ENCODE data around the gene NFAM1.

Gene NFAM1

DNA sequence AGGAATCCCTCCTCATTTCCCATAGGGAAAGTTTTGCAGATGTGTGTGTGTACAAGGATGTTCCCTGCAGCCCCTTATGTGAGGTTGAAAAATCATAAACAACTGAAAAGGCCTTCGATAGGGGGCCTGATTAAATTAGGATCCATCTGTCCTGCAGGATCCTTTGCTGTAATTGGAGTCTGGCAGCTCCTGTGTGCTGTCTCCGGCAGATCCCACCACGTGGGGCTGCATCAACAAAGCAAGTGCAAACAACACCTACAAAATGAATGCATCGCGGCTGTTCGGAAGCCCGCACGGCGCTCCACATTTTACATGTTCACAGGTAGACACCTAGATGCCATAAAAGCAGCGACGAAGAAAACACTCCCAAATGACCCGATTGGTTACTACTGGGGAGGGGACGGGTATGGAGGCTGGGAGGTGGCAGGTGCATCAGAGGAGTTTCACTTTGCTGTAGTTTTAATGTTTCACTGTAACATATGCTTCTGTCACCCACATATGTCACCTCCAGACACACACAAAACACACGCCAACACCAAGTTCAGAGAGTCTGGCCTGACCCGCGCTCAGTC is 52.2 kb downstream of the NFAM1 start:
- no peak for DNase-seq

GRCh38 chr22:42376711-42377554 is 55.3 kb downstream of the NFAM1 start:
- DNase-seq, result peak; percentile 38

GRCh38 chr22:42375982-42376381 is 56.2 kb downstream of the NFAM1 start:
- no peak for DNase-seq

GRCh38 chr22:42372976-42373375 is 59.2 kb downstream of the NFAM1 start:
- DNase-seq, result no peak

- no peak for DNase-seq
Observed at GRCh38 chr22:42371501-42371900, 60.7 kb downstream of the NFAM1 start.

DNA sequence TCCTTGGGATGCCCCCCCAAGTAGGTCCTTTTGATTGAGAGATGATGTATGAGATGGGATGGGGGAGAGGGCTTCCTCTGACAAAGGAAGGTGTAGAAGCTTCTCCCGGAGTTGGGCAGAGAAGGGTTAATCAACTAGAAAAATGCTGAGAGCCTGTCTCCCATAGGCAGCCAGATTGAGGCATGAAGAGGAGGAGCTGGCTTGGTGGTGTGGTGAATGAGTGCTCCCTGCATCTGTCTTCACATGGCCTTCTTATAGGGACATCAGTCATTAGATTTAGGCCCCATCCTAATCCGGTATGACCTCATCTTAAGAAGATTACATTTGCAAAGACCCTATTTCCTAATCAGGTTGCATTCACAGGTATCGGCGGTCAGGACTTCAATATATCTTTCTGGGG is 61.1 kb downstream of the NFAM1 start:
- DNase-seq, result no peak

DNA sequence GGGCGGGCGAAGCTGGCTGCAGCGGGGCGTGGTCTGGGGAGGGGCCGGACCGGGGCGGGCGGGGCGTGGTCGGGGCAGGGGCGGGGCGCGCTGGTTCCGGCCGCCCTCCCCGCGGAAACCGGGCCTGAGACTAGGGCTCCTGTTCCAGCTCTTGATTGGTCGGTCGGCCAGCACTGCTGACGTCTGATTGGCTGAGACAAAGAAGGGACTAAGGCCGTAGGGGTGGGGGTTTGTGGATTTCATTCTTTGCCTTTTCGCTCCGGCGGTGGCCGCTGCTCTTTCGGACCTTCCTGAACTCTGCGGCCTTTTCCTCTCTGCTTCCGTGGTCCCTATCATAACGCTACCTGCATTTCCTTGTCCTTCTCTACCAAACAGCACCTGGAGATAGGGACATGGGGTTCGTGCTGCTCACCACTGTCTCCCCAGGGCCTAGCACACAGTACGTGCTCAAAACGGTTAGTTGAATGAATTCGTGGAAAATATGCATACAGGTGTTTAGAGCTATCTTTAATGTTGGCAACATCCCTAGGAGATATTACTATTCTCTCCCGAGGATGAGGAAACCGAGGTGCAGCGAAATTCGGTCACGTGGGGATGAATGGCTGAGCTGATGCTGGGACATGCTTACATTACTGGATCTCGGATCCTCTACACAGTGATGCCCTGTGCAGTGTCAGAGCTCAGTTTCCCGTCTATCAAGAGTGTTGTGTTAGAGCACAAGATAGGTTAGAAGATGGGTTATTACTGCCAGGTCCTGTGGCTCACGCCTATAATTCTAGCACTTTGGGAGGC is 62.8 kb downstream of the NFAM1 start:
- peak; percentile 95 for DNase-seq

DNA sequence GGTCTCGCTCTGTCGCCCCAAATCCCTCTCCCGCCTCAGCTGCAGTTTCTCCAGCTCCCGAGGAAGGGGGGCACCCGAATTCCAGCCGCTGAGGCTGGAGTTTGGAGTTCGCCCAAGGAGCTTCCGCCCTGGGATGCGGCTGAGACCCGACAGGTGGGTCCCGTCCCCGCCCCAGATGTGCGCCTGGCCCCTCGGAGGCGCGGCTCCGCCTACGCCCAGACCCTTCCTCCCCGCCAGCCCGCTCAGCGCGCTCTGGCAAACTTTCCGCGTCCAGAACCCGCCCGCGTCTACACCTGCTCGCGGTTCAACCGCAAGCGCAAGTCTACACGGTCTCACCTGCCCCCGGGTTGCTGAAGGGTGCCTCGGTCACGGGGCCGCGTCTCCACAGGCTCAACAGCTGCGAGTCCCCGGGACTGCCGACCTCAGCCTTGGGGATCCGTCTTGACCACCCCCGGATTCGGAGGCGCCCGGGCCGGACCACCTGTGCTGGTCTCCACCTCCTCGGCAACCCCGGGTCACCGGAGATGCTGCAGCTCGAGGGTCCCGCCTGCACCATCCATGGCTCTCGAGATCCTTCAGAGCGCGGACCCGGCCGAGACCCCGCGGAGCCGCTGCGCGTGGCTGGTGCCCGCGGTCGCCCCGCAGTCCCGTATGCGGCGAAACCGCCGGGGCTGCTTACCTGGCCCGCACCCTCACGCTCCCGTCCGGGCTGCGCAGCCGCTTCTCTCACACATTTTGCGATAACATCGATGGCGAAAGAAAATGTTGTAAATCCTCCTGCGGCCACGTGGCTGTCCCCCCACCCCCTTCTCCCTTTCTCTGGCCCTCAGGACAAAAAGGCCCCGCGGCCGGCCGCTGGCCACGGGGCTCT is 63.6 kb downstream of the NFAM1 start:
- DNase-seq, result peak; percentile 60

DNA sequence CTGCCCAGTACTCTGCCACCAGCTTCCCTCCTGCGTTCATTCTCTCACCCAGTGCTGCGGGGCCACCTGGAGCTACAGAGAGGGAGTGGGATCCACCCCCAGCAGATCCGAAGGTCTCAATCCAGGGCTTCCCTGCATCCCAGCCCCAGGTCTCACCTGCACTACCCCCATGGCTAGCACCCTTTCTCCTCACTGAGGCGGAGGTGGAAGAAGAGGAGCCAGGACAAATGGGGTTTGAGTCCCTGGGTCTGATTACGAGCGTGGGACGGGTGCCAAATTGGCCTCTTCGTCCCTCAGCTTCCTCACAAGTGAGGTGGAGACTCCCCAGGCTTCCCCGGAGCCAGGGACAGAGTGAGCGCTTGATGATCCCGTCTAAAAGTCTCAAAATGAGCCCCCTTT is 64.2 kb downstream of the NFAM1 start:
- DNase-seq, result peak; percentile 54

DNA sequence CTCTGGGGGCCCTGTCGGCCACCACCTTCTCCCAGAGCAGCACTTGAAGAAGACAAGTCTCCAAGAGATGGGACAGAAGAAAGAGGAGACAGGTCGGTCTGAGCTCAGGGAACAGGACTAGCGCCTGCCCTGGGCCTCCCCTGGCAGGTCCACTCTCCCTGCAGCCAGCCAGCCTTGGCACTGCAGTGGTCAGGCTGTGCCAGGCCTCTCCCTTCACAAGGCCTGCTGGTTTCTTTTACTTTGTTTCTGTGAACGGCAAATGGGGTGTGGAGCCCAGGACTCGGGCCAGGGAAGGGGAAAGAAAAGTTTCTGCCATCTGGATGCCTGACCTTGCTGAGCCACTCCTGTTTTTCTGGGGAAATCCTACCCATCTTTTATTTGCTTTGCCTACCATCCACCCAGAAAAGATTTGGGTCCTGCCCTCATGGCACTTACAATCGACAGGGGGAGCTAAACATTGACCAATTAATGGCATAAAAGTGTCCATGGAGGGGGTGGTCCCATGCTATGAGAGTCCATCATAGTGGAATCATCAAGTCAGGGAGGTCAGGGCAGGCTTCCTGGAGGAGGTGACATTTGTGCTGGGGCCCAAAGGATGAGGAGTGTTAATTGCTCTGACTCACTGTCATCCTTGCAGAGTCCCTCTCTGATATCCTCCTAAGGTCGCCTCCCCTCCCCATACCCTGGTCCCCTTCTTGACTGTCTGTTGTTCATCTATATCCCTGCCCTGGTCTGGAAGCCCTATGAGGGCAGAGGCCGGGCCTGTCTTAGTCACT is 65.2 kb downstream of the NFAM1 start:
- no peak for DNase-seq

DNA sequence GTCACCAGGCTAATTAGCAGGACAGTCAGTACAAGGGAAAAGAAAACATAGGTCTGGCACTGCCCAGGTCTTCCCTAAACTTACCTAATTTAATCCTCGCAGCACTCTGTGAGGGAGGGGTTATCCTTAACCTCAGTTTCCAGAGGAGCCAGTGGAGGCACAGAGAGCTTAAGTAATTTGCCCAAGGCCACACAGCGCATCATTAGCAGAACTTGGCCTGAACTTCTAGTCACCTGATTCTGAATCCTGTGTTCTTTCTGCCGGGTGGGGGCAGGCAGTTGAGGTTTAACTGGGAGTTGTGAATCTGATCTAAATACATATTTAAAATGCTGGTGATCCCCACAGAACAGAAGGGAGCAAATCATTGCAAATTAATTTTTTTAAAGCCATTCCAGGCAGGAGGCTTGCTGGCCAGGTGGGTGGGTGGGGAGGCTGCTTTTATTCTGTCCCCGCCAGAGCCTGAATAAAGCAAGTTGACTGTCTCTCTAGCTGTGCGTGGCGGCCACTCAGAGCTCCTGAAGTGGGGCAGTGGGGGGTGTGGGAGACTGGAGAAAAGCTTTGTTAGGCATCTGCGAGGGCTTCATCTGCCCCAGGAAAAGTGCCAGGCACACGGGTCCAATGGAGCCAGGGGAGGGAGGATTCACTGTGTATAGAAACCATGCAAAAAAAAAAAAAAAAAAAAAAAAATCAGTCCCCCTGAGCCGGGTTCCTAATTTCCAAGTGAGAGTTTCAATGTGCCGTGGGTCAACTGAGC is 66.1 kb downstream of the NFAM1 start:
- no peak for DNase-seq

DNA sequence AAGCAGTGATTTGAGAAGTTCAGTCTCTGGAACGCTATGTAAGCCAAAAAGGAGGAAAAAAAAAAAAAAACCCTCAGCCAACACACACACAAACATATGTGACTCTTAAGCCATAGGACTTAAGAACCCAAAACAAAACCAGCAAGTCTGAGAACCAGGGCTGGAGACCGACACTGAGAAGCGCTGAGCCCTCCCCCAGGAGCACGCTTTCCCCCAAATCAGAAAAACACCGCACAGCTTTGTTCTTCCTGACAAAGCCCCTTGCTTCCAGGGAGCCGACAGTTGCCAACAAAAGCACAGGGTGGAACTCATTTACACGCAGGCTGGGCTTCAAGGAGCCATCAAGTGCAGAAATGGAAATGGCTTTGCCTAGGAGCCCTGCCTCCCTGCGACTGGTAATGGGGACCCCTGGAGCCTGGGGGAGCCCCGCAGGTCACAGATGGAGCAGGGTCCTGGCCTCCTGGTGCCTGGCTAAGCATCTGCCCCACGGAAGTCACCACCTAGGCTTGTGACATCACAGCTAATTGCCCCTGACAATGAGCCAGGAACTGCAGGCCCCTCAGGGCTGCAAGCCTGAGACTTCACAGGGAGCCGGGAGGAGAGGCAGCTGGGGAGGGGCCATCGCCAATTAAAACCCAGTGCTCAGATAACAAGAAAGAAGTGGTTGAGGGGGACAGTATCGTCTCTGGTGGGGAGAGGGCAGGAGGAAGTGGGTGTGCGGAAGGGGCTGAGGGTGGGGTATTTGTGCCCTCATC is 66.9 kb downstream of the NFAM1 start:
- no peak for DNase-seq

DNA sequence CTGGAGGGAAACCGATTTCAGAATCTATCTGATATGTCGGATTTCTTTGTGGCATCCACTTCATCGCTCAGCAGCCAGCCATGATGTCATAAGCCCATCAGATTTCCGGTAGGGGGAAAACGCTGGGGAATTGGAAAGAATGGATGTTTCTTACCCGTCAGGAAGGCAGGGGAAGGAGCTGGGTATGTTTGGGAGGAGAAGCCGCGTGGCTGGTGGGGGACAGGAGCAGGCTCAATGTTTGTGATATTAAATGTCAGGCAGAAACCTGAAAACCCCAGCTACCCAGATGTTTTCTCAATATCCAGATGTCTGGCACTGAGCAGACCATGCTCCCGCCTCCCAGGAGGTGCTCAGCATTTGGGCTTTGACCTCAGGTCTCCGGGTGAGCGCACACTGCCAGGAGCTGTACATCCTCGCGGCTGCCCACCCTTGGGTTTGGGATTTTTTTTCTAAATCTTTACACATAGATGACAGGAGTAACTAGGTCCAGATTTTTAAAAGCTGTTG is 67.5 kb downstream of the NFAM1 start:
- DNase-seq, result no peak

GRCh38 chr22:42363892-42364291 is 68.3 kb downstream of the NFAM1 start:
- no peak for DNase-seq

DNA sequence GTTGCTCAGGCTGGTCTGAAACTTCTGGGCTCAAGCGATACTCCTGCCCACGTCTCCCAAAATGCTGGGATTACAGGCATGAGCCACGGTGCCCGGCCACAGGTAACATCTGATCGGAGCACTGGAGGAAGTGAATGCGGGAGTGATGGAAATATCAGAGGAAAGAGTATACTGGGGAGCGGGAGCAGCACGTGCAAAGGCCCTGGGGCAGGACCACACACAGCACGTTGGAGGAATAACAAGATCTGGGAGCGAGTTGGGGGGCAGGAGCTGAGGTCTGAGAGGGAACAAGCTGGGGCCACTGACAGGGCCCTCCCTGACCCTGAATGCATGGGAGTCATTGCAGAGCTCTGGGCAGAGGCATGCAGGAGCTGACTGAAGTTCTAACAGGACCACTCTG is 70.7 kb downstream of the NFAM1 start:
- no peak for DNase-seq

DNA sequence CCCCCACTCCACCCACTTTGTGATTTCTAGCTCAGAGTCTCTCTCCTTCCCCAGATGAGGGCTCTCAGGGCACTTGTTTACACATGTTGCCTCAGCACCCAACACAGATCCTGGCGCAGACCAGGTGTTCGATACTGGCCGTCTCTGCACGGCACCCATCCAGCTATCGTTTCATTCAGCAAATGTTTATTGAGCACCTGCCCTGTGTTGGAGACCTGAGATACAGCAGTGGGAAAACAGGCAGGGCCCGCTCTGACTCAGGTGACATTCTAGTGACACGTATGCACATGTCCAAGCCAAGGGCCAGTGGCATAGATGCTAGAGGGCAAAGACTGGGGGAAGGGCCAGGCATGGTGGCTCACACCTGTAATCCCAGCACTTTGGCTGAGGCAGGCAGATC is 71.9 kb downstream of the NFAM1 start:
- peak; percentile 59 for DNase-seq

DNA sequence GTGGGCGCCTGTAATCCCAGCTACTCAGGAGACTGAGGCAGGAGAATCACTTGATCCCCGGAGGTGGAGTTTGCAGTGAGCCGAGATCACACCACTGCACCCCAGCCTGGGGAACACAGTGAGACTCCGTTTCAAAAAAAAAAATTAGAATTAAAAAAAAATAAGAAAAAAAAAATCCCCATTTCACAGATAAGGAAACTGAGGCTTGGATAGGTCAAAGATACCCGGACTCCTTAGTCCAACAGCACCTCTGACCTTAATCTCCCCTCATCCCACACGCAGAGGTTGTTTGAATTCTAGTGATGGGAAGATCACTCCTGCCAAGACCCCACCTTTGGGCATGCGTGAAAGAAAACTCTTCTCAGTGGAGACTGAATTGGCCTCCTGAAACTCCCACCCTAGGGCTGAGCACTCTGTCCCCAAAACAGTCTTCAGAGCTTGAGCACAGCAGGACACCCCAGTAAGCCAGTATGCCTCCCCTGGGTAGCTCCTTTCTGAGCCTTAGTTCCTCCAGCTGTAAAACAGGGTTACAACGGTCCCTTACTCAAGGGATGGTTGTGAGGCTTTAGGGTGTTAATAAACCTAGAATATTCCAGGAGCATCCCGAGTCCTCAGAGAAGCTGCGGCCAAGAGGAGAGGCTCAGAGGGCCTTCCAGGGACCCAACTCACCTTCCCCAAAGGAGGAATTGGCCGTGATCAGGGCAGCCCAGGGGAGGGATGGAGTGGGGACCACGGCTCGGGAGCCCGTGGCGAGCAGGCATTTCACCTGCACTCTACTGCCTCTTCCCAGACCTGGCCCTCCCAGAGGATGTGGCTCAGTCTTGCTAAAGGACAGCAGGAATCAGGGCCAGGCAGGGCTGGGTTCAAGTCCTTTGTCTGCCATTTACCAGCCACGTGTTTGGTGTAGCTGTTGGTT is 73.3 kb downstream of the NFAM1 start:
- DNase-seq, result no peak

DNA sequence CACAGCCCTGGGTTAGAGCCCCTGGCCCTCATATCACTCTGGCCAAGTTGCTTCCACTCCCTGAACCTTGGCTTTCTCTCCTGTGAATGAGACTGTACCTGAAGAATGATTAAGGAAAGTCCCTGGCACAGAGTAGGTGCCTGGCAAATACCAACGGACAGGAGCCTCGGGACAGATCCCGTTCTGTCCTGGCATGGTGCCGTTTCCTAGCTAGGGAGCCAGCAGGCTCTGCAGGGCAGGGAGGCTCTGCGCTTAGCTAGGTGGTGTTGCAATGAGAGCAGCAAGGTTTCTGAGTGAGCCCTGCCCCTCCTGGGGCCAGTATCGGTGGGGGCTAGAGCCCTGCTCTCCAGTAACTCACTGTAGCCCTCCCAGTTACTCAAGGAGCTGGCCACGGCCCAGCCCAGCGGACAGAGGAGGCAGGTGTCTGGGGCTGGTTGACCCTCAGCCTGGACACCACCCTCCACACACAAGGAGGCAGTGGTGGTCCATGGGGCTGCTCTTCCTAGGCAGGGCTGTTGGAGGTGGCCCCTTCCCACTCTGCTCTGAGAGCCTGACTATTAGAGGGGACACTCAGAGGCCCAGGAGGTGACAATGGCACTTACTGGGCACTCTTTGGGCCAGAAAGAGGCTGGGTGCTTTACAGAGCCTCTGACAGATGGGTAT is 74.4 kb downstream of the NFAM1 start:
- no peak for DNase-seq

DNA sequence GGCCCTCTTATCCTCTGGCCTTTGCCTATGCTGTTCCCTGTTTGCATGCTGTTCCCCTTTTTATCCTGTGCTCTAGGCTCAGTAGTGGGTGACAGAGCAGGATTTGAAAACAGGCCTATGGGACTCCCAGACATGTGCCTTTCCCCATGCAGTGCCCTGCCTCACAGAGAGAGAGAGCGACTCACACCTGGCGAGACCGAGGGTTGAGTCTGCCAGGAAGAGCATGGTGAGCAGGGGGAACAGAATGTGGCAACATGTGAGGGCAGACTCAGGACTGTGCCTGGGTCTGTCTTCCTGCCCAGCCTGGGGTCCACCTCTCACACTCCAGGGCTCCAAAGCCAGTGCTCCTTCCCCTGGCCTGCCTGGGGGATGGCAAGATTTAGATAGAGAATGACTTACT is 75.0 kb downstream of the NFAM1 start:
- no peak for DNase-seq

All from DMS53 (cell line).